DMS114 treated with DMSO at 0.1 percent for 48 hours (cell line): ENCODE results near the gene INS.
A peak's percentile ranks its signal among the peaks of the same experiment; 100 is the strongest.
"Not testable (repeated sequence)": the region's sequence is repeated elsewhere in the genome, so short reads cannot be mapped to it uniquely, and the experiment has no call there.

ENCODE experiments used
- DNase-seq: peaks from one replicate; lab custom pipeline; 2025; ENCODE audit not compliant: unreplicated experiment; lab: John Stamatoyannopoulos, UW

The INS gene

DNA sequence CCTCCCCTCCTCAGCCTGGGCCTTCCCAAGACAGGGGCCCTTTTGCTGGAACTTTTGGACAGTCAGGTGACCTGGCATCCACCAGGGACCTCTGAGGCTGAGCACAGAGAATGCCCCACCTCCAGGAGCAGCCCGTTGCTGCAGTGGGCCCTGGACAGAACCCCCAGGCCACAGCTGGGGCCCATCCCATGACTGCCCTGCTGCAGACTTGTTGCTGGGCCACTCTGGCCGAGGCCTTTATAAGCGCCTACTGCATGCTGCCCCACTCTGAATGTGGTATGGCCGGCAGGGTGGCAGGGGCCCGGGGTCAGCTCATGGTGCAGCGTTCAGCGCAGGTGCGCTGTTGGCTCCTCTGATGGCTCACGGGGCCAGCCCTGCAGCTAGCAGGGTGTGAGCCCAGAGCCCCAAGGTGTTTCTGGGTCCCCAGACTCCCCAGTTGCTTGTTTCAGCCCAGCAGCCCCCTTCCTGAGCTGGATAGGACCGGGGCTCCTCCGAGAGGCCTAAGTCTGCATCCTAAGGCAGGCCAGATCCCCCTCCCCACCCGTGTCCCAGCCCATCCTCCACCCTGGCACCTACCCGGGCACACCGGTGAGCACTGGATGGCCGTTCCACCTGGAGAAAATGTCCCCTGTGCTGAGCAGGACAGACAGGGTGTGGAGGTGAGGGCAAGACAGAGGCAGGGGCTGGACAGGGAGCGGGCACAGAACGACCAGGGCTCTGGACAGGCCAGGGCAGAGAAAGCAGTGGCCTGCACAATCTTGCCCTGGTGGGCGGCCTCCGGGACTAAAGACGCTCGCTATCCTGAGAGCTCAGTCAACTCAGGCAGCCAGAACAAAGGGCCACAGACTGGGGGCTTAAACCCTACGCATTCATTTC, 38.7 kb upstream of the INS start:
- no peak for DNase-seq

DNA sequence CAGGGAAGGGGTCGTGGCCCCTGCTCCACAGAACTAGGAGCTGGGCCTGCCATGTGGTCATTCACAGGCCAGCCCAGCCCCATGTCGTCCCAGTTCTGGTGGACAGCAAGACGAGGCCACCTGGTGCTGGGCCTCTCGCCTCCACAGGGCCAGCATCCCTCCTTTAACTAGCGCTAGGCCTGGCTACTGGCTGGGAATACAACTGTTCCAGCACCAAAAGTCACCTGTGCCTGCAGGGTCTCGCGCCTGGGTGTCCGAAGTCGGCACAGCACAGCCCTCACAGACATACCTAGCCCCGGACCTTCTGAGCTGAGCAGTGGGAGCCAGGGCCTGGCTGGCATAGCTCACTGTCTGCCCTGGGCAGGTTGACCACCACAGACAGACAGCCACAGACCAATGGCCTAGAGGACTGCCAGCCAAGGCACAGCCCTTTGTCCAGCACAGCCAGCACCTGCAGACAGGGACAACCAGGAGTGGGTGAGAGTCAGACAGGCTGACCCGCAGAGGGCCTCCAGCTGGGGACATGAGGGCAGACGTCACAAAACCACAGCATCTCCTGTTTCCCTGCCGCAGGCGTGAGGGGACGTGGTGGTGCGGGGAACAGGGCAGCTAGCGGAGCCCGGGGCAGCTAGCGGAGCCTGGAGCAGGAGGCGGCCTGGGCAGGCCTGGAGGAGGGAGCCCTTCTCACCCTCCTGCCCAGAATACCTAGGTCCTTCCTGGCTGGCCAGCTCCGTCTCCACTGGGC, 37.8 kb upstream of the INS start:
- no peak for DNase-seq

DNA sequence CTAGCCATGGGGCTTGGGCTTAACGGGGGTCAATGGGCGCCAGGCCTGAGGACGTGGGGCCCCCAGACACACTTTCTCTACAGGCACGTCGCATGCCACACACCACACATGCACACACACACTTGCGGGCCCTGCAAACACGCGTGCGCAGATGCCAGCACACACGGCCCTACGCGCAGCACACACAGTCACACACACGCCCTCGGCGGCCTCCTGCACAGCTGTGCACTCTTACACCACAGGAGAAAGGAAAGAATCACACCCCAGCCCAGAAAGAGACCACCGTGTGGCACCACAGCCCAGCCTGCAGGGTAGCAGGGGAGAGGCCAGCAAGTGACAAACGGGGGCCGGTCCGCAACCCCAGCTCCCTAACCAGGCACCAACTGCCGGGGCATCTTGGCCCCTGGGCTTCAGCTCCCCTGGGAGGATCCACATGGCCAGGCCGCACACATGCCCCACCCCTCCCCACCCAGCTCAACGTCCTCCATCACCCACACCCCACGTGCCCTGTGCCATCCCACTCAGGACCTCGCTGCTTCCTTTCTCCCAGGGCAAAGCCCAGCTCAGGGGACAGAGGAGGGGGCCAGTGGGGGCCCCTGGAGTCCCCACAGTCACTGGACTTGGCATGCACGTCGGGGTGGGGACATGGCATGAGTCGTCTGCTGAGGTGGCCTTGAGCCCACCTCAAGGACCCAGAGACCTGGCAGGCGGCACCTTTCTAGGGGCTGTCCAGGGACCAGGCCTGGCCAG, 36.9 kb upstream of the INS start:
- DNase-seq, result no peak

DNA sequence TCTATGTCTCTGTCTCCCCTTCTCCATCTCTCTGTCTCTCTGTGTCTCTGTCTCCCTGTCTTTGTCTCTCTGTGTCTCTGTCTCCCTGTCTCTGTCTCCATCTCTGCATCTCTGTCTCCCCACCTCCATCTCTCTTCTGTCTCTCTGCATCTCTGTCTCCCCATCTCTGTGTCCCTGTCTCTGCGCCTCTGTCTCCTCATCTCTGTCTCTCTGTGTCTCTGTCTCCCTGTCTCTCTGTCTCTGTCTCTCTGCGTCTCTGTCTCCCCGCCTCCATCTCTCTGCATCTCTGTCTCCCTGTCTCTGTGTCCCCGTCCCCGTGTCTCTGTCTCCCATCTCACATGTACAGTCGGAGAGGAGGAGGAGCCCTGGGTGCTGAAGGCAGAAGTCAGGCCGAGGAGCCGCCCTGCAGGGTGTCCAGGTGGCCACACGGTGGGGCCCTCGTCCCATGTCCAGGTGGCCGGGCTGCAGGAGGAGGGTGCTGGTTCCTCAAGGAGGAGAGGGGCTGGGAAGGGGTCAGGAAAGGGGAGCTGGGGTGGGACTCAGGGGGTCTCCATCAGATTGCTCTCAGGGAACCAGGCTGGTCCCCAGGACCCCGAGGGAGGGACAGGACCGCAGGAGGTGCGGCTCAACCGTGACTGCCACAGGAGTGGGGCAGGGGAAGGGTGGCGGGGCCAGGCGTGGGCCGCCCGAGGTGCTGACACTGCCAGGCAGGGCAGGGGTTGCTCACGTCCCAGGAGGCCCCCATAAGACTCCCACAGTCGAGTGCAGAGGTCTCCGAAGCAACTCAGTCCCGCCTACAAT, 36.2 kb upstream of the INS start:
- peak; percentile 45 for DNase-seq

DNA sequence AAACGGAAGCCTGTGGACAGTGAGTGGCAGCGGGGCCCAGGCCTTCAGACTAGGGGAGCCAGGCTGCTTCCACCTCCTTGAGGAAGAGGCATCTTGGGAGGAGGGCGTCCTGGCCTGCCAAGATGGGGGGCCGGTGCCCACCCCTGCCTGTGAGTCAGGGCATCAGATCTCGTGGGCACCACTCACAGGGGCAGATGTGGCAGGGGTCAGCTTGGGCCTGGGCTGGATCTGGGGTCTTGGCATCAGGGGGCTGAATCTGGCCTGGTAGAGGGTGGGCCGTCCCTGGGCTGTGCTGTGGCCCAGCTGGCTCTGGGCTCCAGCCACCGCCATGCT, 34.7 kb upstream of the INS start:
- no peak for DNase-seq

DNA sequence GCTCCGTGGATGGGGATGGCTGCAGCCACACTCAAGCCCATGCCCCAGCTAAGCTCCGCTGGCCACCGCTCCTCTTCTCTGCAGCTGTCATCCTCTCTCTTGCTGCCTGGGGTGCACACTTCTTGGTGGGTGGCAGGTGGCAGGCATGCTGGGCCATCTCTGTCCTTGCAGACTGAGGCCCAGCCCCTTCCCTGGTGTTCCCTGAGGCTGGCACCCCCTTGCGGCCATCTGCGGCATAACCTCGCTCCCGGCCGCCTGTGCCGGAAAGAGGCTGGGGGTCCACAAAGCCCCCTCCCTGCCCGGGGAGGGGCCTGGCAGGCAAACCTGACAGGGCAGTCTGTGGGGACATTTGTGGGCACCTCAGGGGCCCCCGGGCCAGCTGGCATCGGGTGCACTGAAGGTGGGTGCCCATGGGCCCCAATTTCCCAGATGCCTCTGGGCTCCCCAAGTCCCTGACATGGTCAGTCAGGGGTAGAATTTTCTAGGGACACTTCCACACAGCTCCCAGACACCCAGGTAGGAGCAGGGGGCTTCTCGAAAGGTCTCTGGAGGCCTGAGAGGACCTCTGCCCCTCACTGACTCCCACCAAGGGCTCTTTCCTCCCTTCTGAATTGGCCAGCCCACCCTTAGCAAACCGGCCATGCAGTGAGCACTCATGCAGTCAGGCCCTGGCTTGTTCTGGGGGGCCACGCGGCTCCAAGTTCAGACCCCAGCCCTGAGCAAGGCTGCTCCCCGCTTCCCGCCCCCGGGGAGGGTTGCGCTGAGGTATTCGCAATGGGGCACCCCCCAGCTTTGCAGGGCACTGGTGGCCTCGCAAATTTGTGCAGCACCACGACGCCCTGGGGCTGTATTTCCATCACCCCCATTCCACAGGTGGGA, 34.1 kb upstream of the INS start:
- no peak for DNase-seq

DNA sequence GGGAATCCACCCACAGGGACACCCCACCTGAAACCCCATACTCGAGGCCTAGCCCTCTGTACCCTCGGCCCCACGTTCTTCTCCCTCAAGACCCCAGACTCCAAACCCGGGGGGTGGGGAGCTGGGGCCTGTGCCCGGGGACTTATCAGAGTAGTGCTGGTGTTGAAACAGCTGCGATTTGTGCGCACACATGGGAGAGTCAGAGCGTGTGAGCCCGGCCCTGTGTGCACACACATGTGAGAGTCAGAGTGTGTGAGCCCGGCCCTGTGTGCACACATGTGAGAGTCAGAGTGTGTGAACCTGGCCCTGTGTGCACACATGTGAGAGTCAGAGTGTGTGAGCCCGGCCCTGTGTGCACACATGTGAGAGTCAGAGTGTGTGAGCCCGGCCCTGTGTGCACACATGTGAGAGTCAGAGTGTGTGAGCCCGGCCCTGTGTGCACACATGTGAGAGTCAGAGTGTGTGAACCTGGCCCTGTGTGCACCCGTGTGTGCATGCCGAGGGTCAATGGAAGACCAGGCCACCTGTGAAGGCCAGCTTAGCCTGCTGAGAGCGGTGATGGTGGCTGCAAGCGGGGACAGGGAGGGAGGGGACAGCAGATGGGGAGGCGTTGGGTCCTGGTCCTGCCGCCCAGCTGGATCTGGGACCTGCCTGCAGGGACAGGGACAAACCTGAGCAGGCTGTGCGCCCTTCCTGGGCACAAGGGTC, 33.0 kb upstream of the INS start:
- not testable (repeated sequence) for DNase-seq

DNA sequence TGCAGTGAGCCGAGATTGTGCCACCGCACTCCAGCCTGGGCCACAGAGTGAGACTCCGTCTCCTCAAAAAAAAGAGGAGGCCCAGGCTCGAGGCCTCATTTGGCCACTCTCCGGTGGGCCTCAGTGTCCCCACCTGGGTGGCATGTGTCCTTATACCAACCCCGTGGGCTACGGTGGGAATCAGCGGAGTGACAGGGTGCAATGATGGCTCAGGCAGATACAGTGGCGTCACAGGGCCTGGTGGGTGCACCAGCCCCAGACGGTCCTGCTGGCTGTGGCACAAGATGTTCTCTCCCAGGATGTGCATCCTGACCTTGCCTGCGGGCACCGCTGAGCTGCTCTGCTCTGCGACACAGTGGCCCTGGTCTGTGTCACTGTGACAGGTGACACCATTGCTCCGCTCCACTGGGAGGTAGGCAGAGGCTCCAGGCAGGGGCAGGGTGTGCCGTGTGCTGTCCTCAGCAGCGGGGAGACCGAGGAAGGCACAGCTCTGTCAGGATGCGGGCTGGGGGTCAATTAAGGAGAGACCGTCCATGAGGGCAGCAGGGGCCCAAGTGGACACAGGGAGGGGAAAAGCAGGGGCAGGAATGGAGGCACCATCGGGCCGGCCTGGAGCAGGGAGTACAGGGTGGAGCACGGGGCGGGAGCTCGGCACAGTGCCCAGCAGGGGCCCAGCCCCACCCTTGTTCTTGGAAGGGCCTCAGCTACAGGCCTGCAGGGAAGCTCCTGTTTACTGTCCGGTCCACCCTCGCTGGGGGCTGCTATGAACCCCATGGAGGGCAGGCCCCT, 32.3 kb upstream of the INS start:
- no peak for DNase-seq

DNA sequence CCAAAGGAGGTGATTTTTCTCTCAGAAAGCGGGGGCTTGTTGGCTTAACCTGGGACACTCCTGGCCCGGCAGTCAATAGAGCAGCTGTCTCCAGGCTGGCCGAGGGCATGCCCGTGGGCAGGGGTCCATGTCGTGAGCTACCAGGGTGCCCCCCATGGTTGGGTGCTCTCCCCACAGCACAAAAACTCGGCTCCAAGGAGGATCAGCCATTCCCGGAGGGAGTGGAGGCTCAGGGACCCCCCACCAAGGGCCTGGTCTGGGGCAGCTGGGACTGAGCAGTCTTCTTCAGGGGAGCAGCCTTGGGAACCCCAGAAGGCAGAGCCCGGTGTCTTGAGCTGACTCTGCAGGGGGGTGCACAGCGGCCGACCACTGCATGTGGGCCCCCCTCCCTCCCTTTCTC, 31.4 kb upstream of the INS start:
- DNase-seq, result no peak

DNA sequence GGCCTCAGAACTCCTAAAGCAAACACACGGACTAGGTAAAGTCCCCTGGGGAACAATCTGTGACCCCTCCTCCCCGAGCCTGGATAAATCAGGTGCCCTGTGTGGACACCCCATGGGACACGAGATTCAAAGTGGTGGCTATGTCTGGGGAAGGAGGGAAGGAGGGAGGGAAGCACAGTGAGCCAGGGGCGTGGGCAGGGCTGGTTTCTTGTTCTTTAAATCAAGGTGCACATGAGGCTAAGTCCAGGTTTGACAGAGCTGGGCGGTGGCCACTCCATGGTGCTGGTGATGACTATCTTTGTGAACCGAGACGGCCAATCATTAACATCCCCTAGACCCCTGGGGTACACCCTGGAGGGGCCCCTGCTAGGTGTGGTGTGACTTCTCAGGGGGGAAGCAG, 30.9 kb upstream of the INS start:
- DNase-seq, result no peak

DNA sequence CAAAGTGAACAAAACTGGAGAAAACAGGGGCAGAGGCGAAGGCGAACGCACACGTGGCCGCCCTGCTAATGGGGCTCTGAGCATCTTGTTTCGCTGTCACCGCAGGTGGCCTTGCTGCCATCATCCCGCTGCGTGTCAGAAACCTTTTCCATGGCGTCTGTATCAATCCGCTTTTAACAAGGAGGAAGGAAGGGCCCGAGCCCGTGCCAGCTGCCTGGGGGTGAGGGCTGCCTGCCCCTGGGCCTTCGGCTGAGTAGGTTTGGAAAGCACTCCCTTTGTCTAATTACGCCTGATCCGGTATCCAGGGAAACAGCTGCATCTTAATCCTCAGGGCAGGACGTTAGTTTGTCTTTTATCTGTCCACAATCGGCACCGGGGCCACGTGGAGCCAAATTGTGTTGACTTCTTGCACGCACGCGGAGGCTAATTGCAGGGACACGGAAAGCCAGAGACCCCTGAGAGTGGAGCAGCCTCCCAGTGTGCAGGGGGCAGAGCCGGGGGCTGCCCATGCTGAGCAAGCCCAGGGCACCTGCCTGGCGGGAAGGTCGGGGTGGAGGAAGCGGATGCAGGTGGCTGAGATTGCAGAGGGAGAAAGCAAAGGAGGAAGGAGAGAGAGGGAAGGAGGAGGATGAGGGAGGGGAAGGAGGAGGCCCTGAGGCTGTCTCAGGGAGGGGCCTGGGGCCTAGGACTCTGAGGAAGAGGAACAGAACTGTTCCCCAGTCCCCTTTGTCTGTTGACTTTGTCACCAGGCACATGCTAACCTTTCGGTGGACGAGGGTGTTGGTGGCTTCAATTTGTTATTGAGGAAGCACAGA, 29.9 kb upstream of the INS start:
- DNase-seq, result no peak

DNA sequence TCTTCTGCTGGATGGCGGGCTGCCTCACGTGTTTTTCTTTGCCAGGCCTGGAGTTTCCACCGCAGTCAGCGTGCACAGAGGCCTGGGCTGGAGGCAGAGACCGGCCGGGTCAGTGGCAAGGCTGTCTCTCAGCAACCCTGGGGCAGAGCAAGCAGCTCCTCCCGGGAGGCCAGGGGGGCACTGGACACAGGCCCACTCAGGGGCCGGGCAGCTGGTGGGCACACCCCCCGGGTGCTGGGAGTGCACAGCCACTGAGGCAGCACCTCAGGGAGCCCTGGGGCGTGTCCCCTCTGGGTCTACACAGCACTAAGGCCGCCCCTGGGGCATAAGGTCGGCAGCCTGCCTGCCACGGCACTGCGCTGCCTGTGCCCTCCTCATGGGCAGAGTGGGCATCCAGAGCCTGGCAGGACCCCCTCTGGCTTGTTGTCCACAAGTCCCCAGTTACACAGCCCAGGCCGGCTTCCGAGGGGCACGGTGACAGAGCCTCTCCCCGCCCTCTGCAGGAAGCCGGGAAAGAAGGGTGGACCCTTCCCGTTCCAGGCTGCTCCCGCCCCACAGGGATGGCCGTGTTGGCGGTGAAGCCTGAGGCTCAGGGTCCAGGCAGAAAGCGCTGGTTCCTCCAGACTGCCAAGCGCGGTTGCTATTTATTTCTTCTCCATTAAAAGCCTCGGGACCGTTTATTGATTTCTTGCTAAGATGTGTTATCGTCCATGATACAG, 29.1 kb upstream of the INS start:
- no peak for DNase-seq

DNA sequence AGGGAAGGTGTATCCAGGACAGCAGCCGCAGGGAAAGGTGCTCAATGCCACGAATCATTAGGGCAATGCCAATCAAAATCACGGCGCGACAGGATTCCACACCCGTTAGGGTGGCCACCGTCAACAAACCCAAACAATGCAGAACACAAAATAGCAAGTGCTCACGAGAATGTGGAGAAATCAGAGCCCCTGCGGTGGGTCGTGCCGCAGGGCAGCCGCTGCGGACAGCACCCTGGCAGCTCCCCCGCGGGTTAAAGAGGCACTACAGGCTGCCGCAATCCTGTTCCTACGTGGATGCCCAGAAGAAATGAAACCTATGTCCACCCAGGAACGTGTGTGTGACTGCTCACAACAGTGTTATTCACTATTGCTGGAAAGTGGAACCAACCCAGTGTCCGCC, 27.7 kb upstream of the INS start:
- no peak for DNase-seq

DNA sequence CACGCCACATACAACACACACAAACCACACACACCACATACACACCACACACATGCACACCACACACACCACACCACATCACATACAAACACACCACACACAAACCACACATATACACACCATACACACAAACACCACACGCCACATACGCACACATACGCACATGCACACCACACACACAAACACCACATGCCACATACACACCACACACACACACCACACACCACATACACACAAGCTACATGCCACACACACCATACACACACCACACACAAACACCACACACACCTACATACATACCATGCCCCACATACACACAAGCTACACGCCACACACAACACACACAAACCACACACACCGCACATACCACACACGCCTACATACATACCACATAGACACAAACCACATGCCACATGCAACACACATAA, 26.3 kb upstream of the INS start:
- DNase-seq, result no peak

DNA sequence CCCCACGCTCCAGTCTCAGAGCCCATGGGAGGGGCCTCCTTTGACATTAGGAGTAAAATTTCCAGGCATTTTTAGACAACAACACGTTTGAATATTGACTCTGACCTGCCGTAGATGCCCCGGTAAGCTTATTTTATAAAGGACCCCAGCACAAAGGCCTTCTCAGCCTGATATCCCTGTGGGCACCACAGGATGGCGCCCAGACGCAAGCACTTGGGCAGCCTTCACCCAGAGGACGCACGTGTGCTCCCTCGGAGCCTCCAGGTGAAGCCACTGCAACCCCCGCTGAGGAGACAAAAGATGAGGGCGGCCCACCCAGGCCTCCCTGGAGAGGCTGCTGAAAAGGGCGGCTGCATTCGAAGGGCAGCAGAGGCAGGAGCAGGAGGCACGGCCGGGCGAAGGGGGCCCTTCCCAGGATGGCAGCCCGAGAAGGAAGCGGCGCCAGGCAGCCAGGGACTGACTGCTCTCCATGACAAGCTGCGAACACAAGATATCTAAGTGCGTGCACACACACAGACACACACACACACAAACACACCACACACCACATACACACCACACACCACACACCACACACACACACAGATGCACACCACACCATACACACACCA, 25.8 kb upstream of the INS start:
- no peak for DNase-seq

DNA sequence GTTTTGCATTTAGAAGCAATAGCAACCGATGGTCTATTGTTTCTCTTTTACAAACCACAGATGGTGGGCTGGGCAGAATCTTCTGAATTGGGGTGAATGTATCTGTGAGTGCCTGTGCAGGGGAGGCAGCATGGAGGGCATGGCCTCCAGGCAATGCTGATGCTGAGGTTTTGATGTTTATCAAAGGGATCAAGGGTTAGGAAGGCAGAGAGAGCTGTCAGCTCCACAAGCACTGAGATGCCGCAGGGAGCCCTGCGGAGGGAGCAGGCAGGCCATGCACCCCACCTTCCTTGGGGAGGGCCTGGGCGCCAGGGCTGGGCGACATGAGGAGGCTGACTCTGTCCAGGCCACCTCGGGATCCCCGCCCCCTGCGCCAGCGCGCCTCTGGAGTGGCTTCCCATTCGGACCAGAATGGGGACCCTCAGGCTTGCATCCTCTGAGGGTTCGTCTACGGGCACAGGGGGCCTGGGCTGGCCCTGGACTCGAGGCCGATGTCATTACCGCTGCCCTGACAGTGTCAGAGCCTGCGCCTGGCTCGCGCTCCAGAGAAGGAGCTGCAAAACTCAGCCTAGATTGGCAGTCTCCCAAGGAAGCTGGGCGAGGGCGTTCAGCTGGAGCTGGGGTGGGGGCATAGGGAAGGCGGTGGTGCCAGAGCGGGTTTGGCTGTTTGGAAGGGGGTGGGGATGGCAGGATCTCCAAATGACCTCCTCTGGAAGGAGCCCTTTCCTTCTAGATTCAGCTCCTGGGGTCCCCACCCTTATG, 24.5 kb upstream of the INS start:
- DNase-seq, result no peak
